Coronary artery (tissue), 2 donors: ENCODE measurements around the gene EHD4.

ENCODE experiments used
- DNase-seq: peaks from one replicate; pipeline ENCODE4 v3.0.0-alpha.2; 2017; ENCODE audit warnings: low spot score
- H3K27ac ChIP-seq, 2 donors: fragments of 200-600 bp; sonication (generic); one replicate each; pipeline ENCODE4 v1.5.1; 2016 to 2019
- H3K4me3 ChIP-seq: fragments of 200-600 bp; sonication (generic); 2 replicates; pipeline ENCODE4 v1.5.1; 2016; ENCODE audit warnings: mild to moderate bottlenecking, moderate library complexity
- CTCF ChIP-seq: fragments of 200-600 bp; sonication (generic); IDR thresholded peaks from one replicate; pipeline ENCODE4 v1.5.1; 2019; ENCODE audit warnings: antibody characterized with exemption

Gene EHD4

GRCh38 chr15:41958002-41958420 is 14.3 kb downstream of the EHD4 start:
- TF ChIP-seq CTCF, result no peak
- peak overlapping the region in 1 of 2 donors; percentile 52 for H3K27ac ChIP-seq
- peak; percentile 64 for DNase-seq
- H3K4me3 ChIP-seq, result no peak overlapping the region

GRCh38 chr15:41957021-41957897 is 15.1 kb downstream of the EHD4 start:
- Histone ChIP-seq H3K4me3 (no peak overlapping the region), H3K27ac (peak overlapping the region in 1 of 2 donors; percentile 52)
- no peak for TF ChIP-seq CTCF
- DNase-seq, result no peak

GRCh38 chr15:41955807-41956525 is 16.4 kb downstream of the EHD4 start:
- DNase-seq, result no peak
- no peak overlapping the region for H3K4me3 ChIP-seq
- no peak for TF ChIP-seq CTCF
- H3K27ac ChIP-seq, result peak overlapping the region; percentile 2 to 7

- TF ChIP-seq CTCF, result no peak
- DNase-seq, result peak; percentile 59
- Histone ChIP-seq H3K4me3 (no peak overlapping the region), H3K27ac (no peak overlapping the region)
These were observed 17.3 kb downstream of the EHD4 start for GRCh38 chr15:41955100-41955499.

GRCh38 chr15:41954036-41954435 is 18.3 kb downstream of the EHD4 start:
- no peak for TF ChIP-seq CTCF
- no peak for DNase-seq
- Histone ChIP-seq H3K4me3 (no peak overlapping the region), H3K27ac (no peak overlapping the region)

- no peak for TF ChIP-seq CTCF
- H3K4me3 ChIP-seq, result no peak overlapping the region
- DNase-seq, result no peak
- H3K27ac ChIP-seq, result peak overlapping the region in 1 of 2 donors; percentile 57
These were observed 20.3 kb downstream of the EHD4 start for GRCh38 chr15:41952013-41952563.
